ENCODE results near the gene BEX4. TPM values are rescaled to one million over a fixed set of nuclear protein-coding genes. Genes with fewer than 3 reads are reported as not detected.
"Not testable (repeated sequence)": the region's sequence is repeated elsewhere in the genome, so short reads cannot be mapped to it uniquely, and the experiment has no call there.

The BEX4 gene
- 10 to 100 TPM; 51.0 to 75.3 (median 60.9) TPM for total RNA-seq
- polyA plus RNA-seq = 100 to 1,000 TPM; 101 to 124 TPM
- long read RNA-seq, donor 1, transcript BEX4-202 (3 exons, 1,328 nt) = major isoform, 320 of 354 reads
- long read RNA-seq, donor 1, transcript BEX4-201 (2 exons, 1,066 nt) = minor isoform, 20 of 354 reads
- long read RNA-seq, donor 1, partial matches to known transcripts = 7 of 354 reads
- long read RNA-seq, donor 1, other reads (novel, unspliced or antisense) = 7 of 354 reads
- long read RNA-seq, donor 2, transcript BEX4-202 (3 exons, 1,328 nt) = major isoform, 55 of 57 reads
- long read RNA-seq, donor 2, partial matches to known transcripts = 0 of 57 reads
- long read RNA-seq, donor 2, other reads (novel, unspliced or antisense) = 0 of 57 reads
- long read RNA-seq, donor 3, transcript BEX4-202 (3 exons, 1,328 nt) = major isoform, 84 of 123 reads
- long read RNA-seq, donor 3, transcript BEX4-201 (2 exons, 1,066 nt) = minor isoform, 8 of 123 reads
- long read RNA-seq, donor 3, partial matches to known transcripts = 2 of 123 reads
- long read RNA-seq, donor 3, other reads (novel, unspliced or antisense) = 29 of 123 reads

- peak within 1 kb of the TSS; percentile 83 for H3K4me3 ChIP-seq
- intact Hi-C loops (cut with DNase I) = no loop called here
- DNase-seq = peak; percentile 81 to 89 (median 88)
These were observed at the start of gene BEX4 for GRCh38 chrX:103214870-103215424. Gene BEX4 (plus strand): TSS chrX:103215108. CDS start chrX:103216154, 1,046 bp downstream.

GRCh38 chrX:103170216-103170615 is 44.7 kb upstream of the BEX4 start:
- H3K27me3 ChIP-seq = no peaks in the 10 kb centered on the region
- no peak for DNase-seq
- no peak overlapping the region for H3K27ac ChIP-seq
- WGBS, 3 donors = 75 to 81% (median 78%) methylated on average over 3 of the region's 3 CpGs
- H3K4me1 ChIP-seq (ENCODE audit: insufficient read depth) = no peaks in the 10 kb centered on the region
- TF ChIP-seq POLR2A (IDR thresholded peaks at IDR 0.05) = no peak
- no peak for TF ChIP-seq CTCF (IDR thresholded peaks at IDR 0.05)
- no peak for TF ChIP-seq EP300 (IDR thresholded peaks at IDR 0.05)
- H3K4me3 ChIP-seq = no peak overlapping the region
- intact Hi-C loops (cut with DNase I) = no loop called here
- no peaks in the 10 kb centered on the region for H3K36me3 ChIP-seq
- H3K9me3 ChIP-seq = no peaks in the 10 kb centered on the region

More at GRCh38 chrX:103214870-103215424, at the start of gene BEX4:
- Histone ChIP-seq H3K27me3 (no peaks in the 10 kb centered on the region), H3K4me1 (ENCODE audit: insufficient read depth) (no peaks in the 10 kb centered on the region), H3K9me3 (no peaks in the 10 kb centered on the region), H3K27ac (peak within 1 kb of the TSS; percentile 85 to 92), H3K36me3 (no peaks in the 10 kb centered on the region)
- 33 to 49% (median 47%) methylated on average over 43 to 45 of the region's 45 CpGs for WGBS, 3 donors
- TF ChIP-seq CTCF (IDR thresholded peaks at IDR 0.05) (no peak), EP300 (IDR thresholded peaks at IDR 0.05) (no peak), POLR2A (IDR thresholded peaks at IDR 0.05) (peak; percentile 91)

- no peak for TF ChIP-seq CTCF (IDR thresholded peaks at IDR 0.05)
- TF ChIP-seq EP300 (IDR thresholded peaks at IDR 0.05) = no peak
- TF ChIP-seq POLR2A (IDR thresholded peaks at IDR 0.05) = no peak
- Histone ChIP-seq H3K4me1 (ENCODE audit: insufficient read depth) (no peaks in the 10 kb centered on the region), H3K27me3 (no peaks in the 10 kb centered on the region), H3K9me3 (no peaks in the 10 kb centered on the region), H3K4me3 (no peak overlapping the region), H3K27ac (no peak overlapping the region), H3K36me3 (no peaks in the 10 kb centered on the region)
- intact Hi-C loops (cut with DNase I) = no loop called here
- DNase-seq = no peak
- WGBS, 3 donors = 43 to 53% (median 48%) methylated on average over 2 of the region's 2 CpGs
These were observed 43.6 kb upstream of the BEX4 start for GRCh38 chrX:103171353-103171752.

- intact Hi-C loops (cut with DNase I); H3K4me1 ChIP-seq (ENCODE audit: insufficient read depth); H3K4me3 ChIP-seq; H3K27me3 ChIP-seq; DNase-seq; H3K9me3 ChIP-seq; H3K27ac ChIP-seq; H3K36me3 ChIP-seq: not testable (repeated sequence)
- WGBS, 3 donors = 82 to 87% (median 84%) methylated on average over 2 of the region's 2 CpGs
These were observed 39.7 kb upstream of the BEX4 start for GRCh38 chrX:103175256-103175655.

Measured in ovary (tissue), 10 donors.